Cardiac fibroblast (primary cell): Measurements from ENCODE around the gene CRP.

Experiments used
- DNase-seq, 2 donors: peaks; one replicate each; pipeline versions ENCODE4 v3.0.0 to v3.0.0-alpha.2; 2010; ENCODE audit warnings: low read depth in 2 of 2
- H3K4me3 ChIP-seq, 2 donors: replicated peaks in 1 of 2; 1 replicate in 1 of 2; 2 replicates in 1 of 2; pipeline ENCODE4 v1.5.1; 2011; ENCODE audit warnings: low read depth in 2 of 2, low read length in 2 of 2, mild to moderate bottlenecking in 2 of 2, moderate library complexity in 1 of 2
- CTCF ChIP-seq: IDR thresholded peaks from one replicate; pipeline ENCODE4 v1.5.1; 2011; ENCODE audit warnings: low read depth, mild to moderate bottlenecking, low read length, inconsistent platforms

Gene CRP

GRCh38 chr1:159669338-159669737 is 45.1 kb downstream of the CRP start:
- no peak for DNase-seq
- no peak for TF ChIP-seq CTCF
- no peak overlapping the region for H3K4me3 ChIP-seq

- DNase-seq = no peak
- H3K4me3 ChIP-seq = no peak overlapping the region
- TF ChIP-seq CTCF = no peak
Measured at GRCh38 chr1:159668739-159669138, 45.6 kb downstream of the CRP start.

- no peak for TF ChIP-seq CTCF
- H3K4me3 ChIP-seq = no peak overlapping the region
- no peak for DNase-seq
Measured at GRCh38 chr1:159664247-159664646, 50.1 kb downstream of the CRP start.

- no peak for TF ChIP-seq CTCF
- DNase-seq = no peak
- H3K4me3 ChIP-seq = no peak overlapping the region
Measured at GRCh38 chr1:159663552-159663951, 50.8 kb downstream of the CRP start.
